ENCODE measurements around the gene PARD3. TPM values are rescaled to one million over a fixed set of nuclear protein-coding genes. Genes with fewer than 3 reads are reported as not detected.
A peak's percentile ranks its signal among the peaks of the same experiment; 100 is the strongest.

PARD3 gene
- polyA plus RNA-seq, 3 donors: 0.51 TPM; not detected in 2

- intact Hi-C loops (cut with micrococcal nuclease): no loop called here
- Mint-ChIP-seq H3K36me3 (no peaks in the 10 kb centered on the region), H3K9me3 (peaks cover 0 to 6% (median 0%) of the 10 kb centered on the region in 7 donors), H3K27me3 (ENCODE audit: low read depth in 3 of 3) (no peaks in the 10 kb centered on the region), H3K4me3 (peak overlapping the region in 1 of 2 donors; percentile 8), H3K4me1 (peaks cover 38% of the 10 kb centered on the region), H3K27ac (no peak overlapping the region)
- no peak overlapping the region for H2AFZ ChIP-seq (ENCODE audit: insufficient read depth, low read depth, low read length, poor library complexity, severe bottlenecking)
- no peaks in the 10 kb centered on the region for H3K27me3 ChIP-seq (ENCODE audit: control insufficient read depth in 2 of 2, insufficient read depth in 2 of 2, low read length in 2 of 2)
- H3K9ac ChIP-seq (ENCODE audit: insufficient read depth, low read length, poor library complexity, severe bottlenecking): no peak overlapping the region
- no peak overlapping the region for H3K27ac ChIP-seq (ENCODE audit: low read depth in 1 of 2, low read length in 2 of 2)
- H3K79me2 ChIP-seq (ENCODE audit: insufficient read depth, low read length): no peaks in the 10 kb centered on the region
- TF ChIP-seq CTCF (IDR thresholded peaks at IDR 0.05): no peak
- DNase-seq: no peak
- H3K4me2 ChIP-seq (replicated peaks; ENCODE audit: extremely low read depth, low read length, poor library complexity, severe bottlenecking): no peak overlapping the region
- no CpG with 5 or more reads among the region's 3 CpGs for WGBS (ENCODE audit: insufficient coverage)
- H3K36me3 ChIP-seq (replicated peaks in 1 of 2; ENCODE audit: control insufficient read depth in 1 of 2, insufficient read depth in 2 of 2, low read length in 2 of 2): no peaks in the 10 kb centered on the region
- H4K20me1 ChIP-seq (ENCODE audit: insufficient read depth, low read length): no peaks in the 10 kb centered on the region
- peaks cover 21 to 32% of the 10 kb centered on the region in 2 donors for H3K4me1 ChIP-seq (ENCODE audit: control insufficient read depth in 1 of 2, insufficient read depth in 2 of 2, low read length in 2 of 2)
- no peak overlapping the region for H3K4me3 ChIP-seq (replicated peaks in 1 of 3; ENCODE audit: low read depth in 2 of 3, low read length in 3 of 3)
- H3K9me3 ChIP-seq (replicated peaks in 1 of 2; ENCODE audit: control insufficient read depth in 1 of 2, insufficient read depth in 1 of 2, low read length in 2 of 2): no peaks in the 10 kb centered on the region
Measured at GRCh38 chr10:34169131-34169530, 646.0 kb downstream of the PARD3 start.

GRCh38 chr10:34168439-34168838, 646.7 kb downstream of the PARD3 start:
- Mint-ChIP-seq H3K4me3 (no peak overlapping the region), H3K27me3 (ENCODE audit: low read depth in 3 of 3) (no peaks in the 10 kb centered on the region), H3K4me1 (peaks cover 34% of the 10 kb centered on the region), H3K9me3 (peaks cover 0 to 6% (median 0%) of the 10 kb centered on the region in 7 donors), H3K36me3 (no peaks in the 10 kb centered on the region), H3K27ac (no peak overlapping the region)
- H3K4me2 ChIP-seq (replicated peaks; ENCODE audit: extremely low read depth, low read length, poor library complexity, severe bottlenecking): no peak overlapping the region
- no peak overlapping the region for H3K4me3 ChIP-seq (replicated peaks in 1 of 3; ENCODE audit: low read depth in 2 of 3, low read length in 3 of 3)
- intact Hi-C loops (cut with micrococcal nuclease): no loop called here
- H4K20me1 ChIP-seq (ENCODE audit: insufficient read depth, low read length): no peaks in the 10 kb centered on the region
- peaks cover 16 to 26% of the 10 kb centered on the region in 2 donors for H3K4me1 ChIP-seq (ENCODE audit: control insufficient read depth in 1 of 2, insufficient read depth in 2 of 2, low read length in 2 of 2)
- no peaks in the 10 kb centered on the region for H3K27me3 ChIP-seq (ENCODE audit: control insufficient read depth in 2 of 2, insufficient read depth in 2 of 2, low read length in 2 of 2)
- H3K9me3 ChIP-seq (replicated peaks in 1 of 2; ENCODE audit: control insufficient read depth in 1 of 2, insufficient read depth in 1 of 2, low read length in 2 of 2): no peaks in the 10 kb centered on the region
- no peak overlapping the region for H3K27ac ChIP-seq (ENCODE audit: low read depth in 1 of 2, low read length in 2 of 2)
- DNase-seq: no peak
- TF ChIP-seq CTCF (IDR thresholded peaks at IDR 0.05): no peak
- H3K36me3 ChIP-seq (replicated peaks in 1 of 2; ENCODE audit: control insufficient read depth in 1 of 2, insufficient read depth in 2 of 2, low read length in 2 of 2): no peaks in the 10 kb centered on the region
- no peak overlapping the region for H2AFZ ChIP-seq (ENCODE audit: insufficient read depth, low read depth, low read length, poor library complexity, severe bottlenecking)
- H3K9ac ChIP-seq (ENCODE audit: insufficient read depth, low read length, poor library complexity, severe bottlenecking): no peak overlapping the region
- H3K79me2 ChIP-seq (ENCODE audit: insufficient read depth, low read length): no peaks in the 10 kb centered on the region
- WGBS (ENCODE audit: insufficient coverage): 100% methylated on average over 3 of the region's 4 CpGs

Data from CD14-positive monocyte (primary cell).